ENCODE data around the gene PDGFC.

The PDGFC gene

DNA sequence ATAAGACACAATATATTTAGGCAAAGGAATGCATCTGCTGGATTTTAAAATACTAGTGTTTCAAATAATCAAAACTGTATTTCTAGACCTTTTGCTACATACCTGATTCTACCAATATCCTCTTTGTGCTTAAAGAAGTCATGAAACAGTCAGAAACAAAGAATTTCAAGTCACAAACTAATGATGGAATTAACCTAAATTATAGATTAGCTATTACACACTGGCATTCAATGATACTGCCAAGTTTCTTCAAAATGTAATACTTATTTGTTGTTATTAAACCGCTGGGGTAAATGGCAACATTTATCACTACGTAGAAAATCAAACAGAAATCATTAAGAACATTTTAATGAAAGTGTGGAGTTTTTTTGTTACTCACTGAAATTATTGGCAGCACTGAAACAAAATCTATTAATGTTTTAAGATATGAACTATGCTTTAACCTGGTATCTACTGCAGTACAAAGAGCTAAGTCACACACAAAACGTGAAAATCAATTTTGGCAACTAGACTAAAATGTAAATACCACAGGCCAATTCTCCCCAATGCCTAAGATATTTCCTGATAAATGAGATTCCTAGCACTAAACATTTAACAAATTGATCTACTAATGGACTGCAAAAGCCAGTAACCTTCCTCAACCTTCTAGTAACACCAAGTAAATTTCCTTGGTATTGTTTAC is 19.4 kb downstream of the PDGFC start:
- DNase-seq (ENCODE audit: low read depth, low spot score) = no peak
- Histone ChIP-seq H3K9ac (ENCODE audit: insufficient read length) (no peak overlapping the region), H3K27ac (no peak overlapping the region), H3K4me3 (no peak overlapping the region), H3K36me3 (ENCODE audit: insufficient read depth, low read length) (no peaks in the 10 kb centered on the region), H3K9me3 (ENCODE audit: low read depth, low read length) (no peaks in the 10 kb centered on the region)
- no peak for TF ChIP-seq FOXP2 (optimal IDR thresholded peaks at IDR 0.05; ENCODE audit: control extremely low read depth, extremely low read length, insufficient read depth)
- no peak for TF ChIP-seq POLR2AphosphoS5 (IDR thresholded peaks at IDR 0.05; ENCODE audit: borderline replicate concordance, low read depth, low read length)
- TF ChIP-seq EZH2 (IDR thresholded peaks at IDR 0.05) = no peak

- Histone ChIP-seq H3K27ac (no peak overlapping the region), H3K4me3 (no peak overlapping the region), H3K36me3 (ENCODE audit: insufficient read depth, low read length) (no peaks in the 10 kb centered on the region), H3K9ac (ENCODE audit: insufficient read length) (no peak overlapping the region), H3K9me3 (ENCODE audit: low read depth, low read length) (no peaks in the 10 kb centered on the region)
- no peak for DNase-seq (ENCODE audit: low read depth, low spot score)
- no peak for TF ChIP-seq POLR2AphosphoS5 (IDR thresholded peaks at IDR 0.05; ENCODE audit: borderline replicate concordance, low read depth, low read length)
- no peak for TF ChIP-seq EZH2 (IDR thresholded peaks at IDR 0.05)
- no peak for TF ChIP-seq FOXP2 (optimal IDR thresholded peaks at IDR 0.05; ENCODE audit: control extremely low read depth, extremely low read length, insufficient read depth)
Measured at GRCh38 chr4:156950948-156951347, 20.7 kb downstream of the PDGFC start.

DNA sequence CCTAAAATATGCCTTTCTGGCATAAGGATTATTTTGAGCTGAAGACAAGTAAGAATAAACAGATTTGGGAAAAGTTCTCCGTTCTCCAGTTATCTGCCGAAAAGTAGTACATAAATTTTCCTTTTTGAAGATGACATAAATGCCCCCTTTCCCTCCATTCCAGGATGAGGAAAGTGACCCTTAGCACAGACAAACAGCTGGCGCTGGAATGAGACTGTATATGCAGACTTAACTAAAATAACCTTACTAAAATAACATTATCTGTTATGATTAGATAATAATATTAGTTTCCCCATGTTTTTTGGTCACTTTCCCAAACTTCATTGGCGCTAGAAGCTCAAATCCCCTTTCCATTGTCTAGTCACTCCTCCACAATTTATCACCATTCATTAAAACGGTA is 21.5 kb downstream of the PDGFC start:
- Histone ChIP-seq H3K4me3 (no peak overlapping the region), H3K27ac (no peak overlapping the region), H3K9me3 (ENCODE audit: low read depth, low read length) (no peaks in the 10 kb centered on the region), H3K9ac (ENCODE audit: insufficient read length) (no peak overlapping the region), H3K36me3 (ENCODE audit: insufficient read depth, low read length) (no peaks in the 10 kb centered on the region)
- no peak for TF ChIP-seq FOXP2 (optimal IDR thresholded peaks at IDR 0.05; ENCODE audit: control extremely low read depth, extremely low read length, insufficient read depth)
- TF ChIP-seq POLR2AphosphoS5 (IDR thresholded peaks at IDR 0.05; ENCODE audit: borderline replicate concordance, low read depth, low read length) = no peak
- TF ChIP-seq EZH2 (IDR thresholded peaks at IDR 0.05) = no peak
- no peak for DNase-seq (ENCODE audit: low read depth, low spot score)

- no peak overlapping the region for H3K27ac ChIP-seq
- no peaks in the 10 kb centered on the region for H3K9me3 ChIP-seq (ENCODE audit: low read depth, low read length)
- H3K4me3 ChIP-seq = no peak overlapping the region
- no peak overlapping the region for H3K9ac ChIP-seq (ENCODE audit: insufficient read length)
- no peak for TF ChIP-seq POLR2AphosphoS5 (IDR thresholded peaks at IDR 0.05; ENCODE audit: borderline replicate concordance, low read depth, low read length)
- no peaks in the 10 kb centered on the region for H3K36me3 ChIP-seq (ENCODE audit: insufficient read depth, low read length)
- no peak for DNase-seq (ENCODE audit: low read depth, low spot score)
Measured at GRCh38 chr4:156949373-156949814, 22.2 kb downstream of the PDGFC start.

DNA sequence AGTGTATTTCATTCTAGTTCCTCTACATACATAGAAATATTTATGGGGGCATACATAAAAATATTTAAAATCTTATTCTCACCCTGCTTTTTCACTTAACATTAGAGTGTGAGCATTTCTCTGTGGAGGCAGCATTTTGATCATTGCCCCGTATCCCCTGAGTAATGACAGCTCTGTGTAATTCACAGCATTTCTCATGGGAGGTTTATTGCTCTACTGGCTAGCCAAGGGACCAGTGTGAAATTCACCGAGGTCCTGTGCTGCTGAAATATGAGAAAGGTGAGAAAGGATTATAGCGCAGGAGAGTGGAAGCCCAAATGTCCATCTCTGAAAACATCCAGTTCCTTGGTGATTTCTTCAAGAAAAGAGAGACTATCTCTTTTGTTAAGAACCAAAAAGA is 22.9 kb downstream of the PDGFC start:
- no peak overlapping the region for H3K27ac ChIP-seq
- DNase-seq (ENCODE audit: low read depth, low spot score) = no peak
- H3K4me3 ChIP-seq = no peak overlapping the region
- H3K9ac ChIP-seq (ENCODE audit: insufficient read length) = no peak overlapping the region
- H3K36me3 ChIP-seq (ENCODE audit: insufficient read depth, low read length) = no peaks in the 10 kb centered on the region
- no peaks in the 10 kb centered on the region for H3K9me3 ChIP-seq (ENCODE audit: low read depth, low read length)
- no peak for TF ChIP-seq EZH2 (IDR thresholded peaks at IDR 0.05)
- no peak for TF ChIP-seq POLR2AphosphoS5 (IDR thresholded peaks at IDR 0.05; ENCODE audit: borderline replicate concordance, low read depth, low read length)
- no peak for TF ChIP-seq FOXP2 (optimal IDR thresholded peaks at IDR 0.05; ENCODE audit: control extremely low read depth, extremely low read length, insufficient read depth)

DNA sequence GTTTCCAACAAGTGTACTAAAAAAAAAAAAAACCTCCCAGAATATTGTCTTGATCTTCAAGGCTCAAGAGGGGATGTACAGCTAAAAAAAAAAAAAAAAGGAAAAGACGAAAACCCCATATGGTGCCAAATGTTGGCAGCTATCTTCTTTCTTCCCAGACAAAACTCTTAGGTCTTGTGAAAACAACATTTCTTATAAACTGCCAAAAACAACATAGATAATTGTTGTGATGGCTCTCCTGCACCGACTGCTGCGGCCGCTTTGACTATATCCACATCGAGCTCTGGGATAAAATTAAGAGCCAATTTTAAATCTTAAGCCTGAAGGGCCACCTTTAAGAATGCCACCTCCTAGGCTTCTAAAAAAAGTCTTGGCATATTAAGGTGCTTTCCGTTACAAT is 23.5 kb downstream of the PDGFC start:
- no peak for DNase-seq (ENCODE audit: low read depth, low spot score)
- H3K4me3 ChIP-seq = no peak overlapping the region
- TF ChIP-seq EZH2 (IDR thresholded peaks at IDR 0.05) = no peak
- no peak for TF ChIP-seq POLR2AphosphoS5 (IDR thresholded peaks at IDR 0.05; ENCODE audit: borderline replicate concordance, low read depth, low read length)
- no peak for TF ChIP-seq FOXP2 (optimal IDR thresholded peaks at IDR 0.05; ENCODE audit: control extremely low read depth, extremely low read length, insufficient read depth)
- H3K9me3 ChIP-seq (ENCODE audit: low read depth, low read length) = no peaks in the 10 kb centered on the region
- no peak overlapping the region for H3K27ac ChIP-seq
- no peak overlapping the region for H3K9ac ChIP-seq (ENCODE audit: insufficient read length)
- H3K36me3 ChIP-seq (ENCODE audit: insufficient read depth, low read length) = no peaks in the 10 kb centered on the region

DNA sequence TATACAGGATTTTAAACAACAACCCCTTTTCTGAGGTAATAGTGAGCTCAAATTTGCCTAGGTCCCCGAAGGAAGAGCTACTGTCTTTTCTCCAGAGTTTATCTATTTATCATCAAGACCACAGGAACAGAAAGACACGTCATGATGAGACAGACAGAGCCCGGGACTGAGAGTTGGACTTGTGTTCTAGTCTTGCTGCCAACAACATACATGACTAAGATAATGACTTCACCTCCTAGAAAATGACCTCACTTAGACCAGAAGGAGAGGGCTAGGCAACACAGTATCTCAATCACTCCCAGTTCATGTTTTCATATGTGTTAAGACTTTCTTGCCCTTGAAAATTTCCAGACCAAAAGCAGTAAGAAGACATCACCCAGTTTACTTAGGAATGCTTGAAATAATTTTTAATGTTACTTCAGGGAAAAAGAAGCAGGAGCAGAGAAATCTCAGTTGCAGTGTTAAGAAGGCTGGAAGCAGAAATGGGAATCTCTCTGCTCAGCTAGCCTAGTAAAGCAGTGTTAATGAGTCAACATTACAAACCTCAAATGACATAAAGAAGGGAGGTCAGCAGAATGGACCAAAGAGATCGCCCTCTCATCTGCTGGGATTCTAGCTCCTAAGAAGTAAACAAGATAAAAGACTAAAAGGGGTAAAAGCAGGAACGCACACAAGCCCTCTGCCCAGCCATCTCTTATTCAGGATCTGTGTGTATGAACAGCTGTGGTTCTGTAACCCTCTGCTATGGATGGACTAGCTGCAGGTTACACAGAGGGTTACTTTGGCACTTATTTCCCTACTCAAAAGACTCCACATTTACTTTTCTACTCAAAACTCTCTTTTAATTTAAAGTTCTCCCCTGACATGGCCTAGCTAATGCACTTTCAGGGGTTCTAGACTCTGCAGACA is 24.8 kb downstream of the PDGFC start:
- Histone ChIP-seq H3K36me3 (ENCODE audit: insufficient read depth, low read length) (no peaks in the 10 kb centered on the region), H3K9me3 (ENCODE audit: low read depth, low read length) (no peaks in the 10 kb centered on the region), H3K9ac (ENCODE audit: insufficient read length) (no peak overlapping the region), H3K4me3 (no peak overlapping the region), H3K27ac (no peak overlapping the region)
- no peak for DNase-seq (ENCODE audit: low read depth, low spot score)
- TF ChIP-seq EZH2 (IDR thresholded peaks at IDR 0.05) = no peak
- TF ChIP-seq FOXP2 (optimal IDR thresholded peaks at IDR 0.05; ENCODE audit: control extremely low read depth, extremely low read length, insufficient read depth) = no peak
- no peak for TF ChIP-seq POLR2AphosphoS5 (IDR thresholded peaks at IDR 0.05; ENCODE audit: borderline replicate concordance, low read depth, low read length)

GRCh38 chr4:156945532-156945931 is 26.1 kb downstream of the PDGFC start:
- Histone ChIP-seq H3K9me3 (ENCODE audit: low read depth, low read length) (no peaks in the 10 kb centered on the region), H3K9ac (ENCODE audit: insufficient read length) (no peak overlapping the region), H3K36me3 (ENCODE audit: insufficient read depth, low read length) (no peaks in the 10 kb centered on the region), H3K27ac (no peak overlapping the region), H3K4me3 (no peak overlapping the region)
- no peak for DNase-seq (ENCODE audit: low read depth, low spot score)
- TF ChIP-seq EZH2 (IDR thresholded peaks at IDR 0.05) = no peak
- TF ChIP-seq POLR2AphosphoS5 (IDR thresholded peaks at IDR 0.05; ENCODE audit: borderline replicate concordance, low read depth, low read length) = no peak
- TF ChIP-seq FOXP2 (optimal IDR thresholded peaks at IDR 0.05; ENCODE audit: control extremely low read depth, extremely low read length, insufficient read depth) = no peak
